HG03196 (cell line): ENCODE results near the gene CTSO.
"Not testable (repeated sequence)": the region's sequence is repeated elsewhere in the genome, so short reads cannot be mapped to it uniquely, and the experiment has no call there.

Experiments
- ATAC-seq: cut with Tn5 transposase; IDR thresholded peaks from one replicate; pipeline ENCODE4 v1.9.1; 2021; ENCODE audit not compliant: unreplicated experiment

Gene CTSO

GRCh38 chr4:155956461-155956860 lies 2.8 kb upstream of the CTSO start:
- no peak for ATAC-seq

GRCh38 chr4:155954939-155955338 lies 1.3 kb upstream of the CTSO start:
- no peak for ATAC-seq

- no peak for ATAC-seq
Observed at GRCh38 chr4:155954118-155954685, 536 bp upstream of the CTSO start.

- ATAC-seq = no peak
Observed at GRCh38 chr4:155952501-155952901, 1.2 kb downstream of the CTSO start.

GRCh38 chr4:155950461-155950860 lies 3.2 kb downstream of the CTSO start:
- no peak for ATAC-seq

- ATAC-seq = no peak
Observed at GRCh38 chr4:155948541-155948940, 5.1 kb downstream of the CTSO start.

GRCh38 chr4:155946486-155946885 lies 7.2 kb downstream of the CTSO start:
- ATAC-seq = no peak

GRCh38 chr4:155944516-155944915 lies 9.2 kb downstream of the CTSO start:
- no peak for ATAC-seq

- ATAC-seq = no peak
Observed at GRCh38 chr4:155943605-155944291, 9.9 kb downstream of the CTSO start.

- ATAC-seq = no peak
Observed at GRCh38 chr4:155941820-155942219, 11.8 kb downstream of the CTSO start.

- ATAC-seq = no peak
Observed at GRCh38 chr4:155941085-155941790, 12.4 kb downstream of the CTSO start.

- ATAC-seq = no peak
Observed at GRCh38 chr4:155935389-155935986, 18.2 kb downstream of the CTSO start.

GRCh38 chr4:155934634-155935033 lies 19.0 kb downstream of the CTSO start:
- not testable (repeated sequence) for ATAC-seq

GRCh38 chr4:155931634-155932033 lies 22.0 kb downstream of the CTSO start:
- no peak for ATAC-seq

- ATAC-seq = no peak
Observed at GRCh38 chr4:155930330-155930729, 23.3 kb downstream of the CTSO start.

GRCh38 chr4:155929833-155930232 lies 23.8 kb downstream of the CTSO start:
- no peak for ATAC-seq

GRCh38 chr4:155924637-155925036 lies 29.0 kb downstream of the CTSO start:
- ATAC-seq = no peak

GRCh38 chr4:155921597-155921996 lies 32.1 kb downstream of the CTSO start:
- ATAC-seq = no peak

- no peak for ATAC-seq
Observed at GRCh38 chr4:155914782-155915181, 38.9 kb downstream of the CTSO start.

GRCh38 chr4:155911905-155912304 lies 41.8 kb downstream of the CTSO start:
- ATAC-seq = no peak

GRCh38 chr4:155909615-155910226 lies 43.9 kb downstream of the CTSO start:
- no peak for ATAC-seq
